ENCODE results near the gene LHX1.

The LHX1 gene

DNA sequence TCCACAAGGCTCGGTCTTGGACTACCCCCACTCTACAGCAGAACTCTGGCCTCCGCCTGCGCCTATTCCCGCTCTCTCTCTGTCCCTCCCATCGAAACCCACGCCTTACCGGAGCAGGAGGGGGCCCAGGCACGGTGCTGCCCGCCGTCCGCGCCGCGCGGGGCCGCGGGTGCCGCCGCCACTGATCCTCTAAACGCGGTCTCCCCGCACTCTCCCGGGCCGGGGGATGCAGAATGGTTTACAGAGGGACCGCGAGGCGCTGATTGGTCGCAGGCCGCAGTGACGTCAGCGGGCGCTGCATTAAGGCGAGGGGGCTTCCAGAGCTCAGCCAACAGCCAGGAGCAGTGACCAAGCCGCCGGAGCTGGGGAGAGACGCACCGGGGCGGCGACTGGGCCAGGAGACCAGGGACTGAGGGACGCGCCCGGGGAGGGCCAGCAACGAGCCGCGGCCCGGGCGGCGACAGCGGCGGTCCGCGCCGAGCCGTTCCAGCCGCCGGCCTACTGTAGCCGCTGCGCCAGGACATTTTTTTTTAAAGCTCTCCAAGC, 747 bp upstream of the LHX1 start (continued):
- TF ChIP-seq, protein P1, sequence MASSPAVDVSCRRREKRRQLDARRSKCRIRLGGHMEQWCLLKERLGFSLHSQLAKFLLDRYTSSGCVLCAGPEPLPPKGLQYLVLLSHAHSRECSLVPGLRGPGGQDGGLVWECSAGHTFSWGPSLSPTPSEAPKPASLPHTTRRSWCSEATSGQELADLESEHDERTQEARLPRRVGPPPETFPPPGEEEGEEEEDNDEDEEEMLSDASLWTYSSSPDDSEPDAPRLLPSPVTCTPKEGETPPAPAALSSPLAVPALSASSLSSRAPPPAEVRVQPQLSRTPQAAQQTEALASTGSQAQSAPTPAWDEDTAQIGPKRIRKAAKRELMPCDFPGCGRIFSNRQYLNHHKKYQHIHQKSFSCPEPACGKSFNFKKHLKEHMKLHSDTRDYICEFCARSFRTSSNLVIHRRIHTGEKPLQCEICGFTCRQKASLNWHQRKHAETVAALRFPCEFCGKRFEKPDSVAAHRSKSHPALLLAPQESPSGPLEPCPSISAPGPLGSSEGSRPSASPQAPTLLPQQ (tag by site-specific recombination; IDR thresholded peaks at IDR 0.05), result 0 out of 2 replicates have a peak, but pooled peaks have one; percentile 37
- TF ChIP-seq ZNF768 (tag by site-specific recombination; IDR thresholded peaks at IDR 0.05), result no peak
- TF ChIP-seq ZNF416 (tag by site-specific recombination; IDR thresholded peaks at IDR 0.05), result no peak
- no peak for TF ChIP-seq ZNF239 (tag by site-specific recombination; IDR thresholded peaks at IDR 0.05)
- TF ChIP-seq BCL11B (tag by site-specific recombination; IDR thresholded peaks at IDR 0.05; ENCODE audit: low read depth), result no peak
- no peak for TF ChIP-seq HOXD13 (CRISPR knock-in tag; IDR thresholded peaks at IDR 0.05; ENCODE audit: borderline replicate concordance)
- TF ChIP-seq BCL11A (tag by site-specific recombination; IDR thresholded peaks at IDR 0.05; ENCODE audit: low read depth), result no peak
- TF ChIP-seq ZSCAN23 (tag by site-specific recombination; IDR thresholded peaks at IDR 0.05), result no peak
- TF ChIP-seq, protein P2, sequence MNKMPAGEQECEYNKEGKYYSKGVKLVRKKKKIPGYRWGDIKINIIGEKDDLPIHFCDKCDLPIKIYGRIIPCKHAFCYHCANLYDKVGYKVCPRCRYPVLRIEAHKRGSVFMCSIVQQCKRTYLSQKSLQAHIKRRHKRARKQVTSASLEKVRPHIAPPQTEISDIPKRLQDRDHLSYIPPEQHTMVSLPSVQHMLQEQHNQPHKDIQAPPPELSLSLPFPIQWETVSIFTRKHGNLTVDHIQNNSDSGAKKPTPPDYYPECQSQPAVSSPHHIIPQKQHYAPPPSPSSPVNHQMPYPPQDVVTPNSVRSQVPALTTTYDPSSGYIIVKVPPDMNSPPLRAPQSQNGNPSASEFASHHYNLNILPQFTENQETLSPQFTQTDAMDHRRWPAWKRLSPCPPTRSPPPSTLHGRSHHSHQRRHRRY (tag by site-specific recombination; IDR thresholded peaks at IDR 0.05), result no peak
- no peak for TF ChIP-seq ZNF354C (tag by site-specific recombination; IDR thresholded peaks at IDR 0.05; ENCODE audit: borderline replicate concordance, low read depth)
- TF ChIP-seq KLF8 (tag by site-specific recombination; IDR thresholded peaks at IDR 0.05), result no peak; the same call in 1 of the 2 replicates
- no peak for TF ChIP-seq ZNF610 (tag by site-specific recombination; IDR thresholded peaks at IDR 0.05; ENCODE audit: borderline replicate concordance)
- TF ChIP-seq ZBTB20 (tag by site-specific recombination; IDR thresholded peaks at IDR 0.05), result peak; percentile 98
- TF ChIP-seq, protein P3, sequence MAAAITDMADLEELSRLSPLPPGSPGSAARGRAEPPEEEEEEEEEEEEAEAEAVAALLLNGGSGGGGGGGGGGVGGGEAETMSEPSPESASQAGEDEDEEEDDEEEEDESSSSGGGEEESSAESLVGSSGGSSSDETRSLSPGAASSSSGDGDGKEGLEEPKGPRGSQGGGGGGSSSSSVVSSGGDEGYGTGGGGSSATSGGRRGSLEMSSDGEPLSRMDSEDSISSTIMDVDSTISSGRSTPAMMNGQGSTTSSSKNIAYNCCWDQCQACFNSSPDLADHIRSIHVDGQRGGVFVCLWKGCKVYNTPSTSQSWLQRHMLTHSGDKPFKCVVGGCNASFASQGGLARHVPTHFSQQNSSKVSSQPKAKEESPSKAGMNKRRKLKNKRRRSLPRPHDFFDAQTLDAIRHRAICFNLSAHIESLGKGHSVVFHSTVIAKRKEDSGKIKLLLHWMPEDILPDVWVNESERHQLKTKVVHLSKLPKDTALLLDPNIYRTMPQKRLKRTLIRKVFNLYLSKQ (tag by site-specific recombination; IDR thresholded peaks at IDR 0.05; ENCODE audit: borderline replicate concordance), result no peak

DNA sequence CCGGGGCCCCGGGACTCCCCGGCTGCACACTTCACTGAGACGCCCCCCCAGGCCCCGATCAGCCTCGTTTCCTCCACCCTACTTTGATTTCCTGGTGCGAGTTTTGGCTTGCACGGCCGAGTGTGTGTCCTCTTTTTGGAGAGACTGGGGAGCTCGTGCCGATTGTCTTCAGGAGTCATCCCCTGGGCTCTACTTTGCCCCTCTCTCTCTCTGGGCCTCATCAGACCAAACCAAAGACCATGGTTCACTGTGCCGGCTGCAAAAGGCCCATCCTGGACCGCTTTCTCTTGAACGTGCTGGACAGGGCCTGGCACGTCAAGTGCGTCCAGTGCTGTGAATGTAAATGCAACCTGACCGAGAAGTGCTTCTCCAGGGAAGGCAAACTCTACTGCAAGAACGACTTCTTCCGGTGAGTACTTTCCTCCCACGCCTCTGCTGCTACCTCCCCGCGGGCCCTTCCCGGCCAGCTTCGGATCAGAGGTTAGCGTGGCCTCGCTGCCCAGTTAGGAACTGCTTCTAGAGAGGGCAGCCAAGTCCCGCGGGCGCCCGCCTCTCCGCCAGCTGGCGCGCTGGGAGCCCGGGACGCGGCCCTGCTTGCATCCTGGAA, 787 bp downstream of the LHX1 start:
- peak overlapping the region; percentile 73; the same call in 1 of the 2 replicates for H3K27ac ChIP-seq (ENCODE audit: extremely low read depth, low read depth, low read length)
- H3K9me3 ChIP-seq (ENCODE audit: control insufficient read depth, insufficient read depth, low read depth, low read length), result no peaks in the 10 kb centered on the region
- H3K4me1 ChIP-seq (ENCODE audit: control insufficient read depth, insufficient read depth, low read length), result peaks cover 3% of the 10 kb centered on the region; the same call in 1 of the 2 replicates
- peak overlapping the region; percentile 69 for H3K4me3 ChIP-seq (ENCODE audit: low read depth, low read length)
- H3K36me3 ChIP-seq (ENCODE audit: control insufficient read depth in 2 of 2, insufficient read depth in 1 of 2, low read length in 2 of 2), result peaks cover 0 to 33% of the 10 kb centered on the region in 2 experiments; a peak in 1 of 3 replicates
- POLR2A ChIA-PET, result interaction anchor here (0.5 to 6.6 kb wide), 15 partner anchors 7 to 671 kb away, joined by 3 to 92 read pairs (median 5); partner anchors contain the start of genes AATF and SYNRG
- TF ChIP-seq ZNF404 (tag by site-specific recombination; IDR thresholded peaks at IDR 0.05), result no peak
- TF ChIP-seq ZNF121 (tag by site-specific recombination; IDR thresholded peaks at IDR 0.05), result no peak
- no peak for TF ChIP-seq ZNF132 (tag by site-specific recombination; IDR thresholded peaks at IDR 0.05; ENCODE audit: borderline replicate concordance)
- TF ChIP-seq ZNF350 (tag by site-specific recombination; IDR thresholded peaks at IDR 0.05), result no peak
- TF ChIP-seq GLI2 (tag by site-specific recombination; IDR thresholded peaks at IDR 0.05; ENCODE audit: borderline replicate concordance, low read depth), result no peak
- TF ChIP-seq, protein P4, sequence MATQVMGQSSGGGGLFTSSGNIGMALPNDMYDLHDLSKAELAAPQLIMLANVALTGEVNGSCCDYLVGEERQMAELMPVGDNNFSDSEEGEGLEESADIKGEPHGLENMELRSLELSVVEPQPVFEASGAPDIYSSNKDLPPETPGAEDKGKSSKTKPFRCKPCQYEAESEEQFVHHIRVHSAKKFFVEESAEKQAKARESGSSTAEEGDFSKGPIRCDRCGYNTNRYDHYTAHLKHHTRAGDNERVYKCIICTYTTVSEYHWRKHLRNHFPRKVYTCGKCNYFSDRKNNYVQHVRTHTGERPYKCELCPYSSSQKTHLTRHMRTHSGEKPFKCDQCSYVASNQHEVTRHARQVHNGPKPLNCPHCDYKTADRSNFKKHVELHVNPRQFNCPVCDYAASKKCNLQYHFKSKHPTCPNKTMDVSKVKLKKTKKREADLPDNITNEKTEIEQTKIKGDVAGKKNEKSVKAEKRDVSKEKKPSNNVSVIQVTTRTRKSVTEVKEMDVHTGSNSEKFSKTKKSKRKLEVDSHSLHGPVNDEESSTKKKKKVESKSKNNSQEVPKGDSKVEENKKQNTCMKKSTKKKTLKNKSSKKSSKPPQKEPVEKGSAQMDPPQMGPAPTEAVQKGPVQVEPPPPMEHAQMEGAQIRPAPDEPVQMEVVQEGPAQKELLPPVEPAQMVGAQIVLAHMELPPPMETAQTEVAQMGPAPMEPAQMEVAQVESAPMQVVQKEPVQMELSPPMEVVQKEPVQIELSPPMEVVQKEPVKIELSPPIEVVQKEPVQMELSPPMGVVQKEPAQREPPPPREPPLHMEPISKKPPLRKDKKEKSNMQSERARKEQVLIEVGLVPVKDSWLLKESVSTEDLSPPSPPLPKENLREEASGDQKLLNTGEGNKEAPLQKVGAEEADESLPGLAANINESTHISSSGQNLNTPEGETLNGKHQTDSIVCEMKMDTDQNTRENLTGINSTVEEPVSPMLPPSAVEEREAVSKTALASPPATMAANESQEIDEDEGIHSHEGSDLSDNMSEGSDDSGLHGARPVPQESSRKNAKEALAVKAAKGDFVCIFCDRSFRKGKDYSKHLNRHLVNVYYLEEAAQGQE (tag by site-specific recombination; IDR thresholded peaks at IDR 0.05), result peak; percentile 85
- CTCF ChIA-PET, result interaction anchor here (0.6 to 3.7 kb wide), 9 partner anchors 11 to 453 kb away, joined by 3 to 18 read pairs (median 3); partner anchors contain the start of gene AATF

All from HEK293 (cell line).